Neural progenitor cell (in vitro differentiated cells): ENCODE measurements around the gene FAU. TPM values are rescaled to one million over a fixed set of nuclear protein-coding genes. Genes with fewer than 3 reads are reported as not detected.

Experiments
- DNase-seq: peaks from one replicate; pipeline ENCODE4 v3.0.0-alpha.2; 2016; ENCODE audit warnings: low spot score
- H2AFZ ChIP-seq: fragments of 200-600 bp; sonication (generic); replicated peaks from 2 replicates; pipeline ENCODE4 v1.6.1; 2016; ENCODE audit warnings: antibody characterized with exemption
- H3F3A ChIP-seq: fragments of 200-600 bp; sonication (generic); 2 replicates; pipeline ENCODE4 v1.6.1; 2016; ENCODE audit warnings: antibody characterized with exemption, low read depth
- H3K27ac ChIP-seq: fragments of 200-600 bp; sonication (generic); 2 replicates; pipeline ENCODE4 v1.5.1; 2016; ENCODE audit warnings: mild to moderate bottlenecking
- H3K27me3 ChIP-seq: fragments of 200-600 bp; sonication (generic); 2 replicates; pipeline ENCODE4 v1.6.1; 2016; ENCODE audit warnings: mild to moderate bottlenecking, moderate library complexity
- H3K36me3 ChIP-seq: fragments of 200-600 bp; sonication (generic); 2 replicates; pipeline ENCODE4 v1.5.1; 2016
- H3K4me1 ChIP-seq: fragments of 200-600 bp; sonication (generic); 2 replicates; pipeline ENCODE4 v1.6.1; 2016; ENCODE audit warnings: mixed run types
- H3K4me2 ChIP-seq: fragments of 200-600 bp; sonication (generic); 2 replicates; pipeline ENCODE4 v1.6.1; 2016
- H3K4me3 ChIP-seq: fragments of 200-600 bp; sonication (generic); 2 replicates; pipeline ENCODE4 v1.5.1; 2016
- H3K79me2 ChIP-seq: fragments of 200-600 bp; sonication (generic); 2 replicates; pipeline ENCODE4 v1.6.1; 2016; ENCODE audit warnings: low read depth
- H3K9ac ChIP-seq: fragments of 200-600 bp; sonication (generic); 2 replicates; pipeline ENCODE4 v1.6.1; 2016
- H3K9me3 ChIP-seq: fragments of 200-600 bp; sonication (generic); 2 replicates; pipeline ENCODE4 v1.5.1; 2016; ENCODE audit warnings: low read depth
- H4K20me1 ChIP-seq: fragments of 200-600 bp; sonication (generic); 2 replicates; pipeline ENCODE4 v1.6.1; 2016; ENCODE audit warnings: low read depth
- H3K27ac Mint-ChIP-seq: 3 replicates; pipeline ENCODE4 v1.8.0; 2021; ENCODE audit warnings: mixed read lengths
- H3K27me3 Mint-ChIP-seq: 2 replicates; pipeline ENCODE4 v1.8.0; 2022; ENCODE audit warnings: low read depth, mild to moderate bottlenecking, inconsistent platforms, moderate library complexity, mixed read lengths; ENCODE audit not compliant: insufficient read depth
- H3K36me3 Mint-ChIP-seq: 3 replicates; pipeline ENCODE4 v1.8.0; 2021; ENCODE audit warnings: mixed read lengths
- H3K4me1 Mint-ChIP-seq: 3 replicates; pipeline ENCODE4 v1.8.0; 2021; ENCODE audit warnings: mixed read lengths
- H3K4me3 Mint-ChIP-seq: 3 replicates; pipeline ENCODE4 v1.8.0; 2021; ENCODE audit warnings: mild to moderate bottlenecking, moderate library complexity, mixed read lengths
- H3K9me3 Mint-ChIP-seq: 3 replicates; pipeline ENCODE4 v1.8.0; 2020; ENCODE audit warnings: mixed read lengths
- EZH2 ChIP-seq: fragments of 200-600 bp; sonication (generic); IDR thresholded peaks from 2 replicates; pipeline ENCODE4 v1.6.1; 2017; ENCODE audit warnings: antibody characterized with exemption, mild to moderate bottlenecking, moderate library complexity
- EZH2phosphoT487 ChIP-seq: fragments of 200-600 bp; sonication (generic); IDR thresholded peaks from 2 replicates; pipeline ENCODE4 v1.6.1; 2017; ENCODE audit warnings: antibody characterized with exemption
- total RNA-seq: library from RNA; depleted of rRNA; stranded (reverse); fragments of >200 nt; gene quantifications from 2 replicates; pipeline ENCODE4 v1.2.3, GENCODE V29; 2015; ENCODE audit warnings: low replicate concordance
- TF ChIP-seq, protein P1 (sequence below): fragments of 200-600 bp; sonication (generic); IDR thresholded peaks from 2 replicates; pipeline ENCODE4 v1.5.1; 2017; ENCODE audit warnings: antibody characterized with exemption, mild to moderate bottlenecking

FAU gene
- total RNA-seq, 1 donor from 2014 or later = 288 TPM

GRCh38 chr11:65103476-65103875 lies 18.5 kb downstream of the FAU start:
- Histone ChIP-seq H3K9ac (peak overlapping the region; percentile 60), H3K27ac (no peak overlapping the region), H3K4me3 (no peak overlapping the region), H3F3A (peaks cover 8% of the 10 kb centered on the region), H3K9me3 (no peaks in the 10 kb centered on the region), H3K79me2 (peaks cover 16% of the 10 kb centered on the region), H3K27me3 (no peaks in the 10 kb centered on the region), H3K4me2 (no peak overlapping the region), H3K36me3 (no peaks in the 10 kb centered on the region), H3K4me1 (no peaks in the 10 kb centered on the region), H2AFZ (no peak overlapping the region), H4K20me1 (no peaks in the 10 kb centered on the region)
- Mint-ChIP-seq H3K27me3 (peaks cover 2% of the 10 kb centered on the region), H3K36me3 (peaks cover 2% of the 10 kb centered on the region), H3K4me3 (no peak overlapping the region), H3K27ac (no peak overlapping the region), H3K9me3 (no peaks in the 10 kb centered on the region), H3K4me1 (peaks cover 3% of the 10 kb centered on the region)
- DNase-seq = no peak
- TF ChIP-seq, protein P1, sequence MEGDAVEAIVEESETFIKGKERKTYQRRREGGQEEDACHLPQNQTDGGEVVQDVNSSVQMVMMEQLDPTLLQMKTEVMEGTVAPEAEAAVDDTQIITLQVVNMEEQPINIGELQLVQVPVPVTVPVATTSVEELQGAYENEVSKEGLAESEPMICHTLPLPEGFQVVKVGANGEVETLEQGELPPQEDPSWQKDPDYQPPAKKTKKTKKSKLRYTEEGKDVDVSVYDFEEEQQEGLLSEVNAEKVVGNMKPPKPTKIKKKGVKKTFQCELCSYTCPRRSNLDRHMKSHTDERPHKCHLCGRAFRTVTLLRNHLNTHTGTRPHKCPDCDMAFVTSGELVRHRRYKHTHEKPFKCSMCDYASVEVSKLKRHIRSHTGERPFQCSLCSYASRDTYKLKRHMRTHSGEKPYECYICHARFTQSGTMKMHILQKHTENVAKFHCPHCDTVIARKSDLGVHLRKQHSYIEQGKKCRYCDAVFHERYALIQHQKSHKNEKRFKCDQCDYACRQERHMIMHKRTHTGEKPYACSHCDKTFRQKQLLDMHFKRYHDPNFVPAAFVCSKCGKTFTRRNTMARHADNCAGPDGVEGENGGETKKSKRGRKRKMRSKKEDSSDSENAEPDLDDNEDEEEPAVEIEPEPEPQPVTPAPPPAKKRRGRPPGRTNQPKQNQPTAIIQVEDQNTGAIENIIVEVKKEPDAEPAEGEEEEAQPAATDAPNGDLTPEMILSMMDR = no peak
- no peak for TF ChIP-seq EZH2
- TF ChIP-seq EZH2phosphoT487 = no peak

DNA sequence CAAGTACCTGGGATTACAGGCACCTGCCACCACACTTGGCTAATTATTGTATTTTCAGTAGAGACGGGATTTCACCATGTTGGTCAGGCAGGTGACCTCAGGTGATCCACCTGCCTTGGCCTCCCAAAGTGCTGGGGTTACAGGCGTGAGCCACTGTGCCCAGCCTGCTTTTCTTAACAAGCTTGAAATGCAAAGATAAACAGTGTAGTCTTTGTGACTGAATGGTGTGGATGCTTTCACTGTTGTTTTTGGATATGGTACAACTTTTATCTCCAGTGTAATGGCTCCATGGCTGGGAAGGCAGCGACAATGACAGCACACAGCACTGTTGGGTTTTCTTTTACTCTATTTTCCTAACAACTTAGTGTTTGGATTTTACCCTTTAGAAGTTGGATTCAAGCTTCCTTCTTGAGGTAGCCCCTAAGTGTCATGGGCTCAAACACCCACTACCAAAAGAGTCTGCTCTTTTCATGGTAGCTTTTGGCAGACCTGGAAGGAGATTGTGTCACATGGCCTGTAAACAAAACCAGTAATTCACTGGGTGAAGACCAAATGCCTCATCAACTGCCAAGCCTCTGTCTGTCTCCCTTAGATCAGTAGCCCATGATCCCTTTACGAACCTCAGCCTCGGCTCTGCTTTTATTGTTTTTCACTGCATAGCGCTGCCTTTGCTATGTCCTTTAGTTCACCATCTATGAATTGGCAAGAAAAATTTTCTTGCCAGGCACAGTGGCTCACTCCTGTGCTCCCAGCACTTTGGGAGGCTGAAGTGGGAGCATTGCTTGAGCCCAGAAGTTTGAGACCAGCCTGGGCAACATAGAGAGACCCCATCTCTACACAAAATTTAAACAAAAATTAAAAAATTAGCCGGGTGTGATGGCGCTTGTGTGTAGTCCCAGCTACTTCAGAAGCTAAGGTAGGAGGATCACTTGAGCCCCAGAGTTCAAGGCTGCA lies 19.5 kb downstream of the FAU start:
- Histone ChIP-seq H3K4me1 (peaks cover under 1% of the 10 kb centered on the region), H3K27ac (no peak overlapping the region), H3K4me3 (no peak overlapping the region), H3K9me3 (no peaks in the 10 kb centered on the region), H3K27me3 (no peaks in the 10 kb centered on the region), H3K9ac (peak overlapping the region; percentile 52), H2AFZ (no peak overlapping the region), H3K36me3 (no peaks in the 10 kb centered on the region), H3K79me2 (peaks cover 24% of the 10 kb centered on the region), H3K4me2 (no peak overlapping the region), H3F3A (peaks cover 8% of the 10 kb centered on the region), H4K20me1 (peaks cover 5% of the 10 kb centered on the region)
- peaks cover 6% of the 10 kb centered on the region for H3K36me3 Mint-ChIP-seq
- peaks cover 2% of the 10 kb centered on the region for H3K27me3 Mint-ChIP-seq
- H3K27ac Mint-ChIP-seq = no peak overlapping the region
- peaks cover 3% of the 10 kb centered on the region for H3K4me1 Mint-ChIP-seq
- H3K4me3 Mint-ChIP-seq = no peak overlapping the region
- no peaks in the 10 kb centered on the region for H3K9me3 Mint-ChIP-seq
- DNase-seq = no peak
- no peak for TF ChIP-seq EZH2

GRCh38 chr11:65100674-65101350 lies 21.1 kb downstream of the FAU start:
- Mint-ChIP-seq H3K27me3 (peaks cover 2% of the 10 kb centered on the region), H3K9me3 (no peaks in the 10 kb centered on the region), H3K36me3 (peaks cover 6% of the 10 kb centered on the region), H3K27ac (no peak overlapping the region), H3K4me3 (no peak overlapping the region), H3K4me1 (peaks cover 1% of the 10 kb centered on the region)
- H3K27ac ChIP-seq = no peak overlapping the region
- no peaks in the 10 kb centered on the region for H3K36me3 ChIP-seq
- no peaks in the 10 kb centered on the region for H3K9me3 ChIP-seq
- H3K4me1 ChIP-seq = peaks cover 7% of the 10 kb centered on the region
- H3K9ac ChIP-seq = no peak overlapping the region
- H2AFZ ChIP-seq = no peak overlapping the region
- TF ChIP-seq EZH2phosphoT487 (no peak), EZH2 (no peak)
- TF ChIP-seq, protein P1 = no peak
- no peak overlapping the region for H3K4me3 ChIP-seq
- no peaks in the 10 kb centered on the region for H3K27me3 ChIP-seq
- peaks cover 13% of the 10 kb centered on the region for H4K20me1 ChIP-seq
- H3F3A ChIP-seq = peaks cover 15% of the 10 kb centered on the region
- H3K79me2 ChIP-seq = peaks cover 27% of the 10 kb centered on the region
- no peak for DNase-seq
- H3K4me2 ChIP-seq = no peak overlapping the region
